Measurements from ENCODE around the gene ILDR2. TPM values are rescaled to one million over a fixed set of nuclear protein-coding genes. Genes with fewer than 3 reads are reported as not detected.

ILDR2 gene
- total RNA-seq, 1 donor from 2014 or later, result 7.8 TPM

GRCh38 chr1:166908942-166909341 lies 66.4 kb downstream of the ILDR2 start:
- TF ChIP-seq EZH2 (IDR thresholded peaks at IDR 0.05; ENCODE audit: insufficient read depth, low read length) (no peak), CTCF (IDR thresholded peaks at IDR 0.05; ENCODE audit: insufficient read depth, low read depth, low read length) (no peak)

DNA sequence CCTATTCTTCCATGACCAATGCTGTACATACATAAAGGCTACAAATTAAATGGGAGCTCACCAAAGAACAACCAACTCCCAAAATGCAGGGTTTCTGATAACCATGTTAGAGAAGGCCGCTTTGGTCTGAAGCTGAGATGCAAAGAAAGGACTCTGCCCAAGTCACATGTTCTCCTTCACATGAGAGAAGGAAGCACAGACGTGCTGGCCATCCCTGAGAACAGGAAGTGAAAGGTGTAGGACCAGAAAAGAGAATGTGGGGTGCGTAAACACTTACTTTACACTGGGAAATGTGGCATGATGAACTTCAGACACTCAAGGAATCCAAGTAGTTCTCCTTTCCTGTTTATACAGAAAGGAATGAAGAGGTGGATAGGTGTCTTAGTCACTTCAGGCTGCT lies 67.6 kb downstream of the ILDR2 start:
- Histone ChIP-seq H2AFZ (ENCODE audit: low read depth, low read length) (no peak overlapping the region), H4K20me1 (ENCODE audit: insufficient read depth, low read length) (no peaks in the 10 kb centered on the region), H3K4me3 (ENCODE audit: insufficient read depth, low read depth, low read length) (no peak overlapping the region), H3K4me1 (ENCODE audit: insufficient read depth, low read length) (peaks cover 19% of the 10 kb centered on the region), H3K27ac (ENCODE audit: low read depth, low read length) (no peak overlapping the region), H3K36me3 (ENCODE audit: insufficient read depth, low read length) (no peaks in the 10 kb centered on the region), H3K79me2 (ENCODE audit: insufficient read depth, low read length) (no peaks in the 10 kb centered on the region), H3K4me2 (ENCODE audit: low read length) (no peak overlapping the region), H3K9me3 (ENCODE audit: insufficient read depth, low read depth, low read length) (peaks cover 5% of the 10 kb centered on the region), H3K27me3 (ENCODE audit: insufficient read depth, low read length) (peaks cover 26% of the 10 kb centered on the region), H3K9ac (ENCODE audit: low read length) (no peak overlapping the region)
- TF ChIP-seq CTCF (IDR thresholded peaks at IDR 0.05; ENCODE audit: insufficient read depth, low read depth, low read length), result no peak
- TF ChIP-seq EZH2 (IDR thresholded peaks at IDR 0.05; ENCODE audit: insufficient read depth, low read length), result no peak
- FAIRE-seq, result no peak
- Mint-ChIP-seq H3K9me3 (ENCODE audit: unreplicated experiment) (peaks cover 2% of the 10 kb centered on the region), H3K27ac (ENCODE audit: unreplicated experiment) (no peak overlapping the region), H3K36me3 (ENCODE audit: low read depth, unreplicated experiment) (no peaks in the 10 kb centered on the region), H3K4me1 (ENCODE audit: low read depth, unreplicated experiment) (peaks cover 41% of the 10 kb centered on the region), H3K27me3 (ENCODE audit: low read depth, unreplicated experiment) (no peaks in the 10 kb centered on the region), H3K4me3 (ENCODE audit: unreplicated experiment) (no peak overlapping the region)
- DNase-seq (ENCODE audit: low read depth), result no peak

More at GRCh38 chr1:166908942-166909341, 66.4 kb downstream of the ILDR2 start:
- no peaks in the 10 kb centered on the region for H4K20me1 ChIP-seq (ENCODE audit: insufficient read depth, low read length)
- peaks cover 2% of the 10 kb centered on the region for H3K9me3 Mint-ChIP-seq (ENCODE audit: unreplicated experiment)
- DNase-seq (ENCODE audit: low read depth) (peak; percentile 42), FAIRE-seq (no peak)
- no peak overlapping the region for H2AFZ ChIP-seq (ENCODE audit: low read depth, low read length)
- H3K36me3 ChIP-seq (ENCODE audit: insufficient read depth, low read length), result no peaks in the 10 kb centered on the region
- H3K27me3 ChIP-seq (ENCODE audit: insufficient read depth, low read length), result peaks cover 19% of the 10 kb centered on the region
- H3K9me3 ChIP-seq (ENCODE audit: insufficient read depth, low read depth, low read length), result peaks cover 5% of the 10 kb centered on the region
- no peak overlapping the region for H3K4me2 ChIP-seq (ENCODE audit: low read length)
- H3K4me3 Mint-ChIP-seq (ENCODE audit: unreplicated experiment), result no peak overlapping the region
- peaks cover 19% of the 10 kb centered on the region for H3K4me1 ChIP-seq (ENCODE audit: insufficient read depth, low read length)
- no peak overlapping the region for H3K4me3 ChIP-seq (ENCODE audit: insufficient read depth, low read depth, low read length)
- no peak overlapping the region for H3K27ac ChIP-seq (ENCODE audit: low read depth, low read length)
- no peaks in the 10 kb centered on the region for H3K79me2 ChIP-seq (ENCODE audit: insufficient read depth, low read length)
- H3K27ac Mint-ChIP-seq (ENCODE audit: unreplicated experiment), result no peak overlapping the region
- peaks cover 51% of the 10 kb centered on the region for H3K4me1 Mint-ChIP-seq (ENCODE audit: low read depth, unreplicated experiment)
- H3K9ac ChIP-seq (ENCODE audit: low read length), result no peak overlapping the region
- H3K36me3 Mint-ChIP-seq (ENCODE audit: low read depth, unreplicated experiment), result peaks cover 2% of the 10 kb centered on the region
- no peaks in the 10 kb centered on the region for H3K27me3 Mint-ChIP-seq (ENCODE audit: low read depth, unreplicated experiment)

GRCh38 chr1:166907051-166907450 lies 68.3 kb downstream of the ILDR2 start:
- FAIRE-seq (no peak), DNase-seq (ENCODE audit: low read depth) (no peak)
- TF ChIP-seq EZH2 (IDR thresholded peaks at IDR 0.05; ENCODE audit: insufficient read depth, low read length) (no peak), CTCF (IDR thresholded peaks at IDR 0.05; ENCODE audit: insufficient read depth, low read depth, low read length) (no peak)
- Histone ChIP-seq H3K79me2 (ENCODE audit: insufficient read depth, low read length) (no peaks in the 10 kb centered on the region), H2AFZ (ENCODE audit: low read depth, low read length) (no peak overlapping the region), H3K4me1 (ENCODE audit: insufficient read depth, low read length) (peaks cover 19% of the 10 kb centered on the region), H3K9me3 (ENCODE audit: insufficient read depth, low read depth, low read length) (peaks cover 5% of the 10 kb centered on the region), H3K9ac (ENCODE audit: low read length) (no peak overlapping the region), H3K4me2 (ENCODE audit: low read length) (no peak overlapping the region), H3K36me3 (ENCODE audit: insufficient read depth, low read length) (no peaks in the 10 kb centered on the region), H3K27ac (ENCODE audit: low read depth, low read length) (peak overlapping the region; percentile 22), H3K4me3 (ENCODE audit: insufficient read depth, low read depth, low read length) (no peak overlapping the region), H3K27me3 (ENCODE audit: insufficient read depth, low read length) (peaks cover 26% of the 10 kb centered on the region), H4K20me1 (ENCODE audit: insufficient read depth, low read length) (no peaks in the 10 kb centered on the region)
- H3K36me3 Mint-ChIP-seq (ENCODE audit: low read depth, unreplicated experiment), result no peaks in the 10 kb centered on the region
- H3K27me3 Mint-ChIP-seq (ENCODE audit: low read depth, unreplicated experiment), result no peaks in the 10 kb centered on the region
- H3K9me3 Mint-ChIP-seq (ENCODE audit: unreplicated experiment), result peaks cover 2% of the 10 kb centered on the region
- H3K4me1 Mint-ChIP-seq (ENCODE audit: low read depth, unreplicated experiment), result peaks cover 42% of the 10 kb centered on the region
- peak overlapping the region; percentile 92 for H3K27ac Mint-ChIP-seq (ENCODE audit: unreplicated experiment)
- no peak overlapping the region for H3K4me3 Mint-ChIP-seq (ENCODE audit: unreplicated experiment)
